Measurements from ENCODE around the gene PPP2R3A.

PPP2R3A gene

DNA sequence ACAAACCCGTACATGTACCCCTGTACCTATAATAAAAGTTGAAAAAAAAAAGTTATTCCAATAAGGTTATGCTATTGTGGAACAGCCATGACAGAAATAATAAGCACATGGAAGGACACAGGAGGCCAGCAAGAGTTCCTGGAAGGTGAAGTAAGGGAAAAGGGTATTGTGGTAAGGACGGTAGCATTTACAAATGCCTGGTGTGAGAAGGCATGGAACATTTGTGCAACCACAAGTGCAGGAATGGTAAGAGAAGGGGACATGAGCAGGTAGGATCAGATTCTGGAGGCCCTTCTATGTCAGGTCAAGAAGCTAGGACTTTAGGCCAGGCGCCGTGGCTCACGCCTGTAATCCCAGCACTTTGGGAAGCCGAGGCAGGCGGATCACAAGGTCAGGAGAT lies 82.5 kb downstream of the PPP2R3A start:
- H3K4me3 ChIP-seq (ENCODE audit: low read depth, low read length): no peak overlapping the region
- TF ChIP-seq, protein P1, sequence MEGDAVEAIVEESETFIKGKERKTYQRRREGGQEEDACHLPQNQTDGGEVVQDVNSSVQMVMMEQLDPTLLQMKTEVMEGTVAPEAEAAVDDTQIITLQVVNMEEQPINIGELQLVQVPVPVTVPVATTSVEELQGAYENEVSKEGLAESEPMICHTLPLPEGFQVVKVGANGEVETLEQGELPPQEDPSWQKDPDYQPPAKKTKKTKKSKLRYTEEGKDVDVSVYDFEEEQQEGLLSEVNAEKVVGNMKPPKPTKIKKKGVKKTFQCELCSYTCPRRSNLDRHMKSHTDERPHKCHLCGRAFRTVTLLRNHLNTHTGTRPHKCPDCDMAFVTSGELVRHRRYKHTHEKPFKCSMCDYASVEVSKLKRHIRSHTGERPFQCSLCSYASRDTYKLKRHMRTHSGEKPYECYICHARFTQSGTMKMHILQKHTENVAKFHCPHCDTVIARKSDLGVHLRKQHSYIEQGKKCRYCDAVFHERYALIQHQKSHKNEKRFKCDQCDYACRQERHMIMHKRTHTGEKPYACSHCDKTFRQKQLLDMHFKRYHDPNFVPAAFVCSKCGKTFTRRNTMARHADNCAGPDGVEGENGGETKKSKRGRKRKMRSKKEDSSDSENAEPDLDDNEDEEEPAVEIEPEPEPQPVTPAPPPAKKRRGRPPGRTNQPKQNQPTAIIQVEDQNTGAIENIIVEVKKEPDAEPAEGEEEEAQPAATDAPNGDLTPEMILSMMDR (IDR thresholded peaks at IDR 0.05; ENCODE audit: borderline replicate concordance, insufficient read depth, low read depth, low read length): no peak

DNA sequence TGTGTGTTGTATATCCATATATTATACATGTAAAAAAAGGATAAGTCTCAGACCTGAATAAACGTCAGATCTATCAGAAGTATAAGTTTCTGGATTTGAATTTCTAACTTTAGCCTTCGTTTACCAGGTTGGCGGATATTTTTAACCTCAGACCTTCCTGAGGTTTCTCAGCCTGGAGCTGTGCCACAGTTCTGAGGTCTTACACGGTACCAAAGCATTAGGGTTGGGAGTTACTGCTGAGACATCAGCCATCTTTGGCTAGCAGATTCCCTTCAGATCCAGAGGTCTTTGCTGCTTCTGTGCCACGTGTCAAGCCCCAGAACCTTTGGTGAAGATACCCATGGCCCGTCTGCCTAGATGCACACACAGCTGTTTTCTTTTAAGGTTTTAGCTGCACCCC lies 84.7 kb downstream of the PPP2R3A start:
- TF ChIP-seq, protein P1 (IDR thresholded peaks at IDR 0.05; ENCODE audit: borderline replicate concordance, insufficient read depth, low read depth, low read length): no peak
- no peak overlapping the region for H3K4me3 ChIP-seq (ENCODE audit: low read depth, low read length)

DNA sequence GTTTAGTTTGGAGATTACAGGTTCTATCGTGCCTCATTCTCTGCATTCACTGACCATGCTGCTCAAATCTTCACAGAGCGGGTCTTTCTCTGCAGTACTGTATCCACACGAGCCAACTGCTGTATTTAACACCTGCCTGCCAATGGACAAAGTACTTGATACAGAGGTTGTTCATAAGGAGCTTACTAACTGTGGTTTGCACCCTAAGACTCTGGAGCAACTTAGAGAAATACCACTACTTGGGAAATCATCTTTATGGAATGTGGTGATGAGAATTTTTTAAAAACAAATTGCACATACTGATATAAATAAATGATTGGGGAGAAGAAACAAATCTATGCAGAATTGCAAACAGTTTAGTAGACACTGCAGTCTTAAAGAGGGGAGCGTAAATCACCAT lies 90.0 kb downstream of the PPP2R3A start:
- H3K4me3 ChIP-seq (ENCODE audit: low read depth, low read length): no peak overlapping the region
- TF ChIP-seq, protein P1 (IDR thresholded peaks at IDR 0.05; ENCODE audit: borderline replicate concordance, insufficient read depth, low read depth, low read length): no peak

DNA sequence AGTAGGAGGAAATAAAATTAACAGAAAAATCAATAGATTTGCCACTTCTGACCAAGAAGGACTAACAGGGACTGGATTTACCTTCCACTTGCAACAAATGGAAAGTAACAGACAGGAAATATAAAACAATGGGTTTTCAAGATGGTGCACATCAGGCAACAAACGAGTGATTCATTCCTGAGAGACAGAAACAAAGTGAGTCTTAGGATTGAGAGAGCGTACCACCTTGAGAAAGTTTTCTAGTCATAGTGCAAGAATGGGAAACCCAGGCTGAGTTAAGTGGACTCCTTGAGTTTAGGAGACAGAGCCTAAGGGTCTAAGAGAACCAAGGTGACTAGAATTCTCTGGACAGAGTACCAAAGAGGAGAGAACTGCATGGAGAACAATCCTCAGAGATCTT lies 101.7 kb downstream of the PPP2R3A start:
- H3K4me3 ChIP-seq (ENCODE audit: low read depth, low read length): no peak overlapping the region
- TF ChIP-seq, protein P1 (IDR thresholded peaks at IDR 0.05; ENCODE audit: borderline replicate concordance, insufficient read depth, low read depth, low read length): no peak

DNA sequence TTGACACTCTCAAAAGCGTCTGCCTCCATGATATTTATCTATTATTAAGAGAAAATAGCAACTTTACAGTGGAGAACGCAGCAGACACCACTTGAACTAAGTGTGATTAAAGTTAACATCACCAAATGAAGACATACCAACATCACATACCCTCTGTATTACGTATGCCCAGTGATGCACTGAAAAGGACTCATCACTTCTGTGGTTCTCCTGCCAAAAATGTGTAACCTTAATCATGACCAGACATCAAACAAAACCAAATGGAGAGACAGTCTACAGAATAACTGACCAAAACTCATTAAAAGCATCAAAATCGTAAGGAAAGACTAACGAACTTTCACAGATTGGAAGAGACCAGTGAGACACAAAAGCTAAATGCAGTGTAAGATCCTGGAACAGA lies 103.2 kb downstream of the PPP2R3A start:
- TF ChIP-seq, protein P1 (IDR thresholded peaks at IDR 0.05; ENCODE audit: borderline replicate concordance, insufficient read depth, low read depth, low read length): no peak
- no peak overlapping the region for H3K4me3 ChIP-seq (ENCODE audit: low read depth, low read length)

DNA sequence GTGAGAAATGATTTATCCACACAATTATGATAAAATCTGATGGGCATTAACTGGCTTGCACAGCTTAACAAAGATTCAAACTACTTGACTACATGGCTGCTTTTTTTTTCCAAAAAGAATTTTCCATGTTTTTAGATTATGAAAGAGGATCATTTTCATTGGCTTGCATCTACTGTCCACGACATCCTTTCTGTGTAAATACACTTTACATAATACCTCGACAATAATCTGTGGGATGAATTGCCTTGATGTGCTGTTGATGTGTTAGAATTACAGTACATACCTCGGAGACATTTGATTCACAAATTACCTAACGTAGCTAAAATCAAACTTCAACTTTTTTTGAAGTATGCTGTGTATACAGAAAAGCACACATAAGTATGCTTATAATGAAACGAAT lies 104.4 kb downstream of the PPP2R3A start:
- H3K4me3 ChIP-seq (ENCODE audit: low read depth, low read length): no peak overlapping the region
- TF ChIP-seq, protein P1 (IDR thresholded peaks at IDR 0.05; ENCODE audit: borderline replicate concordance, insufficient read depth, low read depth, low read length): no peak

DNA sequence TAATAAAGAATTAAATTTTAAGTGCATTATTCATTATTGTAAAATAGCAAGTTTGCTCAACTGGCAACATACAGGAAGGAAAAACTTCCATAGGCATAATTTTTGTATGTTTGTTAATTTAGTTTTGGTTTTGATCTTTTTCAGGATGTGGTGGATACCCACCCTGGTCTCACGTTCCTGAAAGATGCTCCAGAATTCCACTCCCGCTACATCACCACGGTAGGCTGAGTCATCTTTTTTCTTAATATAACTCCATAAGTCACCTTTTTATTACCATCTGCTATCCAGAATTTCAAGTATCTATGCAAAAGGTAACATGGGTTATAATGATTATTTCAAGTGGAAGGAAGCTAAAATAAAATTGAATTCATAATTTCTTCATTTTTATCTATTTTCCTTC lies 104.8 kb downstream of the PPP2R3A start:
- H3K4me3 ChIP-seq (ENCODE audit: low read depth, low read length): no peak overlapping the region
- TF ChIP-seq, protein P1 (IDR thresholded peaks at IDR 0.05; ENCODE audit: borderline replicate concordance, insufficient read depth, low read depth, low read length): no peak
